HepG2 (cell line): ENCODE measurements around the gene ARHGAP19. TPM values are rescaled to one million over a fixed set of nuclear protein-coding genes. Genes with fewer than 3 reads are reported as not detected.

Source experiments
- BCL6 ChIP-seq: IDR thresholded peaks from 2 replicates; pipeline ENCODE4 v1.6.1; 2016; ENCODE audit warnings: missing genetic modification reagents, missing compliant biosample characterization
- CHCHD3 ChIP-seq: sonication (generic); formaldehyde crosslinking; IDR thresholded peaks from 2 replicates; pipeline ENCODE4 v1.8.0; 2022; ENCODE audit warnings: mild to moderate bottlenecking, missing genetic modification reagents, moderate library complexity
- HIVEP1 ChIP-seq: sonication (generic); formaldehyde crosslinking; IDR thresholded peaks from 2 replicates; pipeline ENCODE4 v1.4.0; 2020; ENCODE audit warnings: mild to moderate bottlenecking, missing genetic modification reagents
- MAF1 ChIP-seq: sonication (generic); formaldehyde crosslinking; IDR thresholded peaks from 2 replicates; pipeline ENCODE4 v1.5.0; 2020; ENCODE audit warnings: missing genetic modification reagents, borderline replicate concordance
- PHF8 ChIP-seq: sonication (generic); formaldehyde crosslinking; IDR thresholded peaks from 2 replicates; pipeline ENCODE4 v1.5.0; 2020; ENCODE audit warnings: missing genetic modification reagents
- RCOR2 ChIP-seq: IDR thresholded peaks from 2 replicates; pipeline ENCODE4 v1.6.1; 2016; ENCODE audit warnings: missing biosample characterization, missing genetic modification reagents
- SNAPC4 ChIP-seq: sonication (generic); formaldehyde crosslinking; IDR thresholded peaks from 2 replicates; pipeline ENCODE4 v1.4.0; 2020; ENCODE audit warnings: mild to moderate bottlenecking, missing genetic modification reagents
- SOX5 ChIP-seq: IDR thresholded peaks from 2 replicates; pipeline ENCODE4 v1.6.1; 2016; ENCODE audit warnings: borderline replicate concordance
- TEF ChIP-seq: sonication (generic); formaldehyde crosslinking; IDR thresholded peaks from 2 replicates; pipeline ENCODE4 v1.5.0; 2020; ENCODE audit warnings: missing genetic modification reagents
- U2AF1 ChIP-seq: fragments of 200-400 bp; formaldehyde crosslinking; optimal IDR thresholded peaks from 2 replicates; pipeline ENCODE3; 2017; ENCODE audit warnings: mild to moderate bottlenecking, low read depth, low read length
- ZBTB44 ChIP-seq: sonication (generic); formaldehyde crosslinking; IDR thresholded peaks from 2 replicates; pipeline ENCODE4 v1.4.0; 2020; ENCODE audit warnings: missing genetic modification reagents
- ZNF354B ChIP-seq: sonication (generic); formaldehyde crosslinking; IDR thresholded peaks from 2 replicates; pipeline ENCODE4 v1.8.0; 2022; ENCODE audit warnings: mild to moderate bottlenecking, missing genetic modification reagents
- ZNF441 ChIP-seq: sonication (generic); formaldehyde crosslinking; IDR thresholded peaks from 2 replicates; pipeline ENCODE4 v1.7.0; 2021; ENCODE audit warnings: missing genetic modification reagents, borderline replicate concordance
- ZNF512B ChIP-seq: sonication (generic); formaldehyde crosslinking; IDR thresholded peaks from 2 replicates; pipeline ENCODE4 v1.5.1; 2020; ENCODE audit warnings: missing genetic modification reagents, mild to moderate bottlenecking, borderline replicate concordance
- ZNF740 ChIP-seq: sonication (generic); formaldehyde crosslinking; IDR thresholded peaks from 2 replicates; pipeline ENCODE4 v1.4.0; 2020; ENCODE audit warnings: missing genetic modification reagents
- polyA plus RNA-seq, 8 experiments: library from polyadenylated mRNA; depleted of rRNA in 3 of 8; stranded (reverse) in 7 of 8; unstranded in 1 of 8; fragments of >200 nt; fragmentation: Illumina TruSeq in 4 of 8; extraction: Trizol in 4 of 8; gene quantifications; 2 replicates each; pipeline versions ENCODE4 v1.2.1 to v1.2.3, GENCODE V29; 2011 to 2016; ENCODE audit warnings: low read depth in 4 of 8, missing spikeins in 1 of 8, mixed read lengths in 1 of 8; ENCODE audit not compliant: insufficient read depth in 1 of 8
- total RNA-seq, 5 experiments: library from RNA; depleted of rRNA; stranded (reverse); fragments of >200 nt; fragmentation: Illumina TruSeq; extraction: Trizol; gene quantifications; 2 replicates each; pipeline ENCODE4 v1.2.3, GENCODE V29; 2016; ENCODE audit warnings: low read depth in 1 of 5

Gene ARHGAP19
- total and polyA plus RNA-seq, 2 of the 13 experiments (the other 11 are each of a cell fraction or from before 2014, with no cell fraction given), result 7.6 to 10.0 TPM

- TF ChIP-seq ZBTB44 (CRISPR knock-in tag) (no peak), U2AF1 (no peak), SNAPC4 (CRISPR knock-in tag) (peak; percentile 43; the same call in 1 of the 2 replicates), ZNF354B (CRISPR knock-in tag) (0 out of 2 replicates have a peak, but pooled peaks have one; percentile 81), SOX5 (CRISPR knock-in tag) (no peak), BCL6 (CRISPR knock-in tag) (peak; percentile 48; the same call in 1 of the 2 replicates), MAF1 (CRISPR knock-in tag) (no peak), ZNF512B (CRISPR knock-in tag) (no peak), PHF8 (peak; percentile 95), ZNF740 (0 out of 2 replicates have a peak, but pooled peaks have one; percentile 26), CHCHD3 (CRISPR knock-in tag) (0 out of 2 replicates have a peak, but pooled peaks have one; percentile 45), TEF (CRISPR knock-in tag) (no peak), ZNF441 (peak; percentile 62; the same call in 1 of the 2 replicates), RCOR2 (CRISPR knock-in tag) (peak; percentile 67), HIVEP1 (peak; percentile 93)
Measured at GRCh38 chr10:97292097-97292861, at the start of gene ARHGAP19 (continued).
